Measurements from ENCODE around the gene ARHGEF4.
"Not testable (repeated sequence)": the region's sequence is repeated elsewhere in the genome, so short reads cannot be mapped to it uniquely, and the experiment has no call there.

Gene ARHGEF4

GRCh38 chr2:130986890-130987493, 150.3 kb downstream of the ARHGEF4 start:
- DNase-seq = no peak

- no peak for DNase-seq
Measured at GRCh38 chr2:130987519-130988425, 151.1 kb downstream of the ARHGEF4 start.

- not testable (repeated sequence) for DNase-seq
Measured at GRCh38 chr2:130991446-130991845, 154.7 kb downstream of the ARHGEF4 start.

GRCh38 chr2:130992003-130992402, 155.3 kb downstream of the ARHGEF4 start:
- not testable (repeated sequence) for DNase-seq

- no peak for DNase-seq
Measured at GRCh38 chr2:130996691-130997090, 160.0 kb downstream of the ARHGEF4 start.

- no peak for DNase-seq
Measured at GRCh38 chr2:130997198-130997597, 160.5 kb downstream of the ARHGEF4 start.

GRCh38 chr2:130998561-130998960, 161.8 kb downstream of the ARHGEF4 start:
- no peak for DNase-seq

- no peak for DNase-seq
Measured at GRCh38 chr2:131004446-131005209, 167.9 kb downstream of the ARHGEF4 start.

GRCh38 chr2:131005216-131005935, 168.7 kb downstream of the ARHGEF4 start:
- no peak for DNase-seq

GRCh38 chr2:131006561-131006960, 169.8 kb downstream of the ARHGEF4 start:
- DNase-seq = no peak

- no peak for DNase-seq
Measured at GRCh38 chr2:131008967-131009366, 172.3 kb downstream of the ARHGEF4 start.

GRCh38 chr2:131009713-131010475, 173.2 kb downstream of the ARHGEF4 start:
- DNase-seq = no peak

- DNase-seq = no peak
Measured at GRCh38 chr2:131010566-131010965, 173.9 kb downstream of the ARHGEF4 start.

- DNase-seq = no peak
Measured at GRCh38 chr2:131011486-131011885, 174.8 kb downstream of the ARHGEF4 start.

GRCh38 chr2:131014141-131014540, 177.4 kb downstream of the ARHGEF4 start:
- DNase-seq = no peak

- DNase-seq = no peak
Measured at GRCh38 chr2:131015764-131016163, 179.1 kb downstream of the ARHGEF4 start.

GRCh38 chr2:131016826-131017741, 180.4 kb downstream of the ARHGEF4 start:
- DNase-seq = no peak

GRCh38 chr2:131022731-131023130, 186.0 kb downstream of the ARHGEF4 start:
- no peak for DNase-seq

GRCh38 chr2:131023758-131024157, 187.0 kb downstream of the ARHGEF4 start:
- DNase-seq = no peak

GRCh38 chr2:131026919-131027318, 190.2 kb downstream of the ARHGEF4 start:
- no peak for DNase-seq

Measured in activated CD4-positive, alpha-beta T cell treated with anti-CD3 and anti-CD28 coated beads for 1 hour (primary cell).